ENCODE results near the gene UBAP1L.
"Not testable (repeated sequence)": the region's sequence is repeated elsewhere in the genome, so short reads cannot be mapped to it uniquely, and the experiment has no call there.

UBAP1L gene

GRCh38 chr15:65084500-65085206 is 30.3 kb downstream of the UBAP1L start:
- DNase-seq (ENCODE audit: low read depth) = no peak

- DNase-seq (ENCODE audit: low read depth) = no peak
Observed at GRCh38 chr15:65083262-65083701, 31.7 kb downstream of the UBAP1L start.

- DNase-seq (ENCODE audit: low read depth) = no peak
Observed at GRCh38 chr15:65082303-65082953, 32.6 kb downstream of the UBAP1L start.

- DNase-seq (ENCODE audit: low read depth) = no peak
Observed at GRCh38 chr15:65081758-65082157, 33.2 kb downstream of the UBAP1L start.

GRCh38 chr15:65081270-65081669 is 33.7 kb downstream of the UBAP1L start:
- DNase-seq (ENCODE audit: low read depth) = no peak

GRCh38 chr15:65079580-65079979 is 35.4 kb downstream of the UBAP1L start:
- DNase-seq (ENCODE audit: low read depth) = no peak

- peak; percentile 27 for DNase-seq (ENCODE audit: low read depth)
Observed at GRCh38 chr15:65077981-65078352, 37.0 kb downstream of the UBAP1L start.

- DNase-seq (ENCODE audit: low read depth) = no peak
Observed at GRCh38 chr15:65077291-65077980, 37.6 kb downstream of the UBAP1L start.

- no peak for DNase-seq (ENCODE audit: low read depth)
Observed at GRCh38 chr15:65076486-65077290, 38.3 kb downstream of the UBAP1L start, which contains the start of gene KBTBD13. Gene KBTBD13, plus strand, starts transcription at chr15:65076746. Its CDS starts 70 bp downstream, at chr15:65076816.

- not testable (repeated sequence) for DNase-seq (ENCODE audit: low read depth)
Observed at GRCh38 chr15:65075607-65076395, 39.2 kb downstream of the UBAP1L start.

- not testable (repeated sequence) for DNase-seq (ENCODE audit: low read depth)
Observed at GRCh38 chr15:65074946-65075345, 40.1 kb downstream of the UBAP1L start.

GRCh38 chr15:65072617-65073016 is 42.4 kb downstream of the UBAP1L start:
- DNase-seq (ENCODE audit: low read depth) = no peak

GRCh38 chr15:65072027-65072426 is 43.0 kb downstream of the UBAP1L start:
- no peak for DNase-seq (ENCODE audit: low read depth)

- DNase-seq (ENCODE audit: low read depth) = no peak
Observed at GRCh38 chr15:65071381-65071811, 43.6 kb downstream of the UBAP1L start.

GRCh38 chr15:65069779-65070546 is 45.0 kb downstream of the UBAP1L start:
- DNase-seq (ENCODE audit: low read depth) = no peak

- DNase-seq (ENCODE audit: low read depth) = no peak
Observed at GRCh38 chr15:65069179-65069578, 45.8 kb downstream of the UBAP1L start.

GRCh38 chr15:65068403-65068788 is 46.6 kb downstream of the UBAP1L start:
- no peak for DNase-seq (ENCODE audit: low read depth)

- no peak for DNase-seq (ENCODE audit: low read depth)
Observed at GRCh38 chr15:65067645-65068402, 47.2 kb downstream of the UBAP1L start, which contains the start of gene RASL12. Gene RASL12, minus strand, starts transcription at chr15:65067991. Its CDS starts 156 bp downstream, at chr15:65067835.

- DNase-seq (ENCODE audit: low read depth) = no peak
Observed at GRCh38 chr15:65067317-65067644, 47.7 kb downstream of the UBAP1L start.

All from activated T-cell treated with anti-CD3 and anti-CD28 coated beads for 1 hour (primary cell).